PC-9 (cell line): ENCODE measurements around the gene LIPG.
A peak's percentile ranks its signal among the peaks of the same experiment; 100 is the strongest.
"Not testable (repeated sequence)": the region's sequence is repeated elsewhere in the genome, so short reads cannot be mapped to it uniquely, and the experiment has no call there.

Source experiments
- EZH2 ChIP-seq: fragments of 200-600 bp; sonication (generic); IDR thresholded peaks from 2 replicates; pipeline ENCODE4 v1.8.0; 2017; ENCODE audit warnings: antibody characterized with exemption, low read depth
- TF ChIP-seq, protein P1 (sequence below): fragments of 200-600 bp; sonication (generic); conservative IDR thresholded peaks from 2 replicates; pipeline ENCODE4 v1.6.1; 2017; ENCODE audit warnings: mixed run types, antibody characterized with exemption, mild to moderate bottlenecking, moderate library complexity

DNA sequence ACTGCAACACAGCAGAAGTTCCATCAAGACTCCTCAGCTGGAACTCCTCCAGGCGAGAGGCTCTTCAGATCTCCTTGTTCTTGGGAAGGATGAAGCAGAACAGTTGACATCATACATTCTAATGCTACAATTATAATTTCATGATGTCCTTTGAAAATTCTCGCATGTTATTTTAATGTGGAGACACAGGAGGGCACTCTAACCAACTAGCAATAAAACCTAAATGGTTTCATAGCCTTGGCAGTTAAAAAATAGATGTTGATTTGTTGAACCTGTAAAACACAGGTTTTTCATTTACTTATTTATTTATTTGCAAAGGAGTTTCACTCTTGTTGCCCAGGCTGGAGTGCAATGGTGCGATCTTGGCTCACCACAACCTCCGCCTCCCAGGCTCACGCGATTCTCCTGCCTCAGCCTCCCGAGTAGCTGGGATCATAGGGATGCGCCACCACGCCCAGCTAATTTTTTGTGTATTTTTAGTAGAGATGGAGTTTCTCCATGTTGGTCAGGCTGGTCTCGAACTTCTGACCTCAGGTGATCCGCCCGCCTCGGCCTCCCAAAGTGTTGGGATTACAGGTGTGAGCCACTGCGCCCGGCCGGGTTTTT lies 2.4 kb upstream of the LIPG start:
- TF ChIP-seq, protein P1, sequence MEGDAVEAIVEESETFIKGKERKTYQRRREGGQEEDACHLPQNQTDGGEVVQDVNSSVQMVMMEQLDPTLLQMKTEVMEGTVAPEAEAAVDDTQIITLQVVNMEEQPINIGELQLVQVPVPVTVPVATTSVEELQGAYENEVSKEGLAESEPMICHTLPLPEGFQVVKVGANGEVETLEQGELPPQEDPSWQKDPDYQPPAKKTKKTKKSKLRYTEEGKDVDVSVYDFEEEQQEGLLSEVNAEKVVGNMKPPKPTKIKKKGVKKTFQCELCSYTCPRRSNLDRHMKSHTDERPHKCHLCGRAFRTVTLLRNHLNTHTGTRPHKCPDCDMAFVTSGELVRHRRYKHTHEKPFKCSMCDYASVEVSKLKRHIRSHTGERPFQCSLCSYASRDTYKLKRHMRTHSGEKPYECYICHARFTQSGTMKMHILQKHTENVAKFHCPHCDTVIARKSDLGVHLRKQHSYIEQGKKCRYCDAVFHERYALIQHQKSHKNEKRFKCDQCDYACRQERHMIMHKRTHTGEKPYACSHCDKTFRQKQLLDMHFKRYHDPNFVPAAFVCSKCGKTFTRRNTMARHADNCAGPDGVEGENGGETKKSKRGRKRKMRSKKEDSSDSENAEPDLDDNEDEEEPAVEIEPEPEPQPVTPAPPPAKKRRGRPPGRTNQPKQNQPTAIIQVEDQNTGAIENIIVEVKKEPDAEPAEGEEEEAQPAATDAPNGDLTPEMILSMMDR, result peak; percentile 73
- TF ChIP-seq EZH2, result not testable (repeated sequence)
